GM08714 (cell line): Measurements from ENCODE around the gene PCK2.

ENCODE experiments used
- H3K4me3 ChIP-seq: fragments of 200-500 bp; sonication (Bioruptor generic); 2 replicates; pipeline ENCODE4 v1.5.1; 2014; ENCODE audit warnings: mild to moderate bottlenecking, low read length, inconsistent platforms
- ZNF274 ChIP-seq: IDR thresholded peaks from 2 replicates; pipeline ENCODE4 v1.6.1; 2012; ENCODE audit warnings: mild to moderate bottlenecking, low read depth, low read length

PCK2 gene

GRCh38 chr14:24077086-24077485, 17.0 kb upstream of the PCK2 start:
- TF ChIP-seq ZNF274: no peak
- H3K4me3 ChIP-seq: no peak overlapping the region

- TF ChIP-seq ZNF274: no peak
- no peak overlapping the region for H3K4me3 ChIP-seq
These were observed 16.0 kb upstream of the PCK2 start for GRCh38 chr14:24078146-24078545.

GRCh38 chr14:24079491-24080141, 14.5 kb upstream of the PCK2 start:
- TF ChIP-seq ZNF274: no peak
- H3K4me3 ChIP-seq: no peak overlapping the region

- no peak overlapping the region for H3K4me3 ChIP-seq
- TF ChIP-seq ZNF274: no peak
These were observed 14.0 kb upstream of the PCK2 start for GRCh38 chr14:24080142-24080530.

DNA sequence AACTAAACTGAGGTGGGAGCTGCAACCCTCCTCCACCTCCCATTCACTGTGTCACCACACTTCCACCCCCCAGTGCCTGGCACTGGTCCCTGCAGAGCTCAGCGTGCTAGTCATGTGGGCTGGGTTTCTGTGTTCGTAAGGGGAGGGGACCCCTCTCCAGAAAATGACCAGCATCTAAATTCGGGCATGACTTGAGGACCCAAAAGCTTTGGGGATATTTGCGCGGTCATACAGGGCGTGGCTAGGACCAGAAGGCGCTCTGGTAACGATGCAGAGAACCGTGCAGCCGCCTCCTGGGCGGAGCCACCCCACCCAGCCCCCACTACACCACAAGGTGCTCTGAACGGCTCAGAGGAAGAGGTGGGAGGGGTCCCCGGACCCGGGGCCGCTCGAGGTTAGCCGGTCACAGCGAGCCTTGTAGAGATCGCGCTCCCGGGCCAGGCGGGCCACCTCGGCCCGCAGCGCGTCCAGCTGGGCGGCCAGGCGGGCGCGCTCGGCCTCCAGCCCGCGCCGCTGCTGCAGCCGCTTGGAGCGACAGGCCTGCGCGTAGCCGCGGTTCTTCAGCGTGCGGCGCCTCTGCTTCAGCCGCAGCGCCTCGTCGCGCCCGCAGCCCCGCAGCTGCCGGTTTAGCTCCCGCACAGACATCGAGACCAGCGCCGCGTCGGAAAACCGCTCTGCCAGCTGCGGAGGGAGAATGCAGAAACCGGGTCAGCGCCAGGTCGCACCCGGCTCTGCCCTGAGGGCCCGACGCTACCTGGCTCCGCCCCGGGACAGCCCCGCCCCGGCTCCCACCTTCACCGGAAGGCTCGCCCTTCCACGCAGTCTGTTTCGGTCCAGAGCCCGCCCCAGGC, 13.0 kb upstream of the PCK2 start:
- peak overlapping the region; percentile 68; the same call in 1 of the 2 replicates for H3K4me3 ChIP-seq
- no peak for TF ChIP-seq ZNF274

DNA sequence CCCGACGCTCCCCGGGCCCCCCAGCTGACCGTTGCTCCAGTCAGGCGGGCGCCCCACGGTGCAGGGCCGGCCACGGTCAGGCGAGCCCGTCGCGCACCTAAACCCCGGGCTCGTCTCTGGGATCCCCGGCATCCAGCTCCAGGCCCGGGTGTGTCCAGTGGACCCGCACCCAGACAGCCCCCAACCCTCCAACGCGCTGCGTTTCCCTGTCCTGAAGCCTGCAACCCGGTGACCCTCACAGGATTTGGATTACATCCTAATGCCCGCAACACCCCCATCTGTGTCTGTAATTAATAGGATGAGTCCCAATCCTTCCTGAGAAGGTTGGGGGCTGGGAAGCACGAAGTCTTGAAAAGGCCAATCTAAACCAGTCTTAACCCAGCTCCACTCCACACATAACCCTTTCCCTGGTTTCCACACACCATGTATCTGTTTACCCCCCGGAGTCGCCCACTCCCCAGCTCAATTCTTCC, 12.3 kb upstream of the PCK2 start:
- TF ChIP-seq ZNF274: no peak
- no peak overlapping the region; the same call in 1 of the 2 replicates for H3K4me3 ChIP-seq

DNA sequence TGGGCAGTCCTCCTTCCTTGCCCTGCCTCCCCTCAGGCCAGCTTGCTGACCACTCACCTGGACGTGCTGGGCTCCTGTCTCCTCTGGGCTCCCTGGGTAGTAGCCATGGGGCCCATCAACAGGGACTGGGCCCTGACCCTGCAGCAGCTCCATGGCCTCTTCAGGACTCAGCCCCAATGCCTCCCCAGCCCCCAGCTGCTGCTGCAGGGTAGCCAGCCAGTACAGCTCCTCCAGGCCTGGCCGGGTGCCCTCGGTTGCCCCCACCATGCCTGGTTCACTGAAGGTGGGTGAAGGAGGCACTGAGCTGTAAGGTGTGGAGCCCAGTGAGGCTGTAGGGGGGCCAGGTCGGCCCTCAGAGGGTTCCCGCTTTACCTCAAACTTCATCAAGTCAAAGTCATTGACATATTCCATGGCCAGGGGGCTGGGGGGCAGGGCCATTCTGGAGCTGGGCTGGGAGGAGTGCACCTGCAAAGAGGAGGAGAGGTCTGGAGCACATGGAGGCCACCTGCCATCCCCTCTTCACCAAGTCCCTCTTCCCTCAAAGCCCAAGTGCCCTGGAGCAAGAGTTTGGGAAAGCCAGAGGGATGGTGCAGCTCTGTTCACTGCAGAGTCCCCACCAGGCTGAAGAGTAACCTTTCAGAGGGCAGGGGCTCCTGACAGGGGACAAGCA, 11.6 kb upstream of the PCK2 start:
- TF ChIP-seq ZNF274: no peak
- H3K4me3 ChIP-seq: no peak overlapping the region

DNA sequence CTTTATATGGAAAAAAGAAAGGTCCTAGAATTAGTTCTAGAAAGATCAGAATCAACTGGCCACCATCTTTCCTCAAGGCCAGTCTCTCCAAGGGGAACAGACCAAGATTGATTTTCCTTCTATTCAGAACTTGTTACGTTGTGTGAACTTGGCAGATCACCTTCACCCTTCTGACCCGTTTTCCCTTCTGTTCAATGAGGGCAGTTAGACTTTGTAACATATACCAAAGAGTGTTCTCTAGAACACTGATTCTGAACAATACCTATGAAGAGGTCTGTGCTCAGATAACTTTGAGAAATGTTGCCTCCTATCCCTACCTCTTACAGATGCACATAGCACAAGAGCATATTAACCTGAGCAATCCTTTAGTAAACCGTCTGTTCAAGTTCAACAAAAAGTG, 10.6 kb upstream of the PCK2 start:
- no peak overlapping the region for H3K4me3 ChIP-seq
- TF ChIP-seq ZNF274: no peak

DNA sequence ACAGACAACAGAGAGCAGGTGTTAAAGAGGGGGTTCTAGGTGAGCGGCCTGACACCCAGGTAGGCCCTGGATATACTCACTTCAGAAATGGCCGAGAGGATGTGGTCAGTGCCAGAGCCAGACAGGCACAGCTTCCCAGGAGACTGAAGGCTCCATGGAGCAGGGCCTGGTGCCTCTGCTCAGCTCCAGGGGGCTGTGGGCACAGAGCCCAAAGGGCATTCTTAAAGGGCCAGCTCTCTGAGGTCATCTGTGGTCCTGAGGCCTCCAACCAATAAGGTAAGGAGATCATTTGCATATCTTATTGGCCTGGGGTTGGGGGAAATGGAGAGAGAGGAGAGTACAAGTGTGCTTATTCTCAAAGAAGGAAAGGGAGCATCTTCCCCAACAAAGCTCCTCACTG, 9.7 kb upstream of the PCK2 start:
- TF ChIP-seq ZNF274: no peak

DNA sequence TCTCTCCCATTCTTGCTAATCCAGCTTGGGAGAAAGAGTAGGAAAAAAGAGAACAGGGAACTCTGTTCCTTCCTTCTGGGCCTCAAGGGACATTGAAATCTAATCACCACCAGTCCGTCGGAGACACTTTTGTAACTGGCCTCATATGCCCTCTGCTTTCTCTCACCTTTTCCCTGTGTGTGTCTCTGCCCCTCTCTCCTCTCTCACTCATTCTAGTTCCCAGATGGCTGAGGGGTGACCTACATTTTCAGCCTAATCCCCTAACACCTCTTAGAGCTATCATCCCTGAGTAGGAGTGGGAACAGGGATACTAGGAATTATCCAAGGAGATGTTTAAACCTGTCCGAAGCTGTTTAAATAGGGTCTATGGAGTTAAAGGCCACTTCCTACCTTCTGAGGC, 8.9 kb upstream of the PCK2 start:
- TF ChIP-seq ZNF274: no peak

More for the DNA sequence above, 9.7 kb upstream of the PCK2 start:
- H3K4me3 ChIP-seq: no peak overlapping the region

DNA sequence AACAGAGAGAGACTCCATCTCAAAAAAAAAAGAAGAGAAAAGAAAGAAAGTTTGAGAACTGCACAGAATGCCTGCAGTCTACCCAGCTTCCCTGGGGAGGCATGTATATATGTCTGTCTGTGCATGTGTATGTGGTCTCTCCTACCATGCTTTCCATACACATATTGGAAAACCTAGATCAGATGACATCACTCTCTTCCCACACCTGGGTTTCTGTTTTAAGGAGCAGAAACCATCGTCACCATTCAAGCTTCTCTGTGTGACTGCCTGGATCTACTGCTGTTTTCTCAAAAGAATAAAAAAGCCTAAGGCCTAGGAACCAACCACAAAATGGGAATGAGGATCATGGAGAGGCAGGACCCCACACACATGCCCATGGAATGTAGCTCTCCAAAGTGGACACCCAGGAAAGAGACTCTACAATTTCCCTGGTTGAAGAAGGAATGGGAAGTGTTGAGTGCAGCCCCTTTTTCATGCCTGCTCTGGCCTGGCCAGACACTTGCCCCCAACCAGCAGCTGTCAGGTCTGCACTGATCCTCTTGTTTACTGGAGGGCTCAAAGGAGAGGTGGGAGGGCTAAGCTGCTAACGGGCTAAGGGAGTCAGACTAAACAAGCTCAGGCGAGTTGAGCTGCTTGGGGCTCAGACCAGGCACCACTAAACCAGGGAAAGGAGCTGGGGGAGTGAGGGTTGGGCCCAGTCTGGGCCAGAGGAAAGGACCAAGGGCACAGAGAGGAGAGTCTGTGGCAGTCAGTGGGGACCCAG, 7.7 kb upstream of the PCK2 start:
- TF ChIP-seq ZNF274: no peak
- H3K4me3 ChIP-seq: no peak overlapping the region

More for the DNA sequence above, 8.9 kb upstream of the PCK2 start:
- H3K4me3 ChIP-seq: no peak overlapping the region

GRCh38 chr14:24087004-24087403, 7.1 kb upstream of the PCK2 start:
- H3K4me3 ChIP-seq: no peak overlapping the region
- no peak for TF ChIP-seq ZNF274

DNA sequence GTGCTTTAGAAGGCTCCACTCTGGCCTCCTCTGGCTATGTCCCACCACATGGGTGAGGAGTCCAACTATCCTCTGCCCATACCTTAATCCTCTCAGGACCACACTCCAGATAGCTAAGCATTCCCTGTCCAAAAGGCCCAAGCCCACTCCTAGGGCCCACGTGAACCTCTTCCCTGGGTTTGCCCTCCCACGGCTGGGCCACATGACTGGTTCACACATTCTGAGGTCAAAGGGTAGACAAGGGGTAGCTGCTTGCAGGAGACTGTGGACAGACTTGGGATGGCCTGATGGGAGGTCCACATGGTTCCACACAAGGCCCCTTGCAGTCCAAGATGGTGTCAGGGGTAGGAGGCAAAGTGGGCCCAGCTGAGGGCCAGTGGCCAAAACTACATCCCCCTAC, 6.0 kb upstream of the PCK2 start:
- TF ChIP-seq ZNF274: no peak
- no peak overlapping the region for H3K4me3 ChIP-seq

DNA sequence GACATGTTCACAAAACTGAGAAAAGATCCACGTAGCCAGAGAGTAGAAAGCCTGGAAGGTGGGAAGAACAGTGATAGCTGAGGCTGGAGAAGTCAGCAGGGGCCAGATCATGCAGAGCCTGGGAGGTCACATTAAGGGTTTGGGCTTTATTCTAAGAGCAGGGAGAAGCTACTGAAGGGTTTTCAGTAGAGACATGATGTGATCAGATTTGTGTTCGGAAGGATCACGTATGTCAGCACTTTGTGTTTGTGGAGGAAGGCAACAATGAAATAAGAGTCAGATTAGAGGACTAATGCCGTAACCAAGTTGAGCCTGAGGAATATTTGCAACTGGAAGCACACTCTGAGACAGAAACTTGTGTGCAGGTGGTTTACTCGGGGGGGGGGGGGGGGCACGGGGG, 4.2 kb upstream of the PCK2 start:
- H3K4me3 ChIP-seq: no peak overlapping the region
- no peak for TF ChIP-seq ZNF274

DNA sequence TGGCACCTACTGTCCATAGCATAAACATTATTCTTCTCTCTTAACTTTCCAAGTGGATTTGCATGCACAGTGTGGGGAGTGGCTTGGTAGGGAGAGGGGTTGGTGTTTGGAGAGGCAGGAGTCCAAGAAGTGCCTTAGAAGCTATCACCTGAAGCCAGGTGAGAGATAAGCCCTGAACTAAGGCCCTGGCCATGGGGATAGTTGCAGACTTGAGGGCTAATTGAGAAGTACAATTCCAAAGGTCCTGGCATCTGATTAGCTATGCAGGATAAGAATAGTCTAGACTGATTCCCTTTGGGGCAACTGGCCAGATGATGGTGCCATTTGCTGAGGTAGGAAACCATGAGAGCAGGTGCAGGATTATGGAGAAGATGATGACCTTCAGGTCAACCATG, 2.0 kb upstream of the PCK2 start:
- H3K4me3 ChIP-seq: no peak overlapping the region
- no peak for TF ChIP-seq ZNF274
